DMS53 treated with DMSO at 0.1 percent for 48 hours (cell line): ENCODE data around the gene PLCG1.

Source experiments
- DNase-seq: peaks from one replicate; lab custom pipeline; 2025; ENCODE audit not compliant: unreplicated experiment; lab: John Stamatoyannopoulos, UW

The PLCG1 gene

DNA sequence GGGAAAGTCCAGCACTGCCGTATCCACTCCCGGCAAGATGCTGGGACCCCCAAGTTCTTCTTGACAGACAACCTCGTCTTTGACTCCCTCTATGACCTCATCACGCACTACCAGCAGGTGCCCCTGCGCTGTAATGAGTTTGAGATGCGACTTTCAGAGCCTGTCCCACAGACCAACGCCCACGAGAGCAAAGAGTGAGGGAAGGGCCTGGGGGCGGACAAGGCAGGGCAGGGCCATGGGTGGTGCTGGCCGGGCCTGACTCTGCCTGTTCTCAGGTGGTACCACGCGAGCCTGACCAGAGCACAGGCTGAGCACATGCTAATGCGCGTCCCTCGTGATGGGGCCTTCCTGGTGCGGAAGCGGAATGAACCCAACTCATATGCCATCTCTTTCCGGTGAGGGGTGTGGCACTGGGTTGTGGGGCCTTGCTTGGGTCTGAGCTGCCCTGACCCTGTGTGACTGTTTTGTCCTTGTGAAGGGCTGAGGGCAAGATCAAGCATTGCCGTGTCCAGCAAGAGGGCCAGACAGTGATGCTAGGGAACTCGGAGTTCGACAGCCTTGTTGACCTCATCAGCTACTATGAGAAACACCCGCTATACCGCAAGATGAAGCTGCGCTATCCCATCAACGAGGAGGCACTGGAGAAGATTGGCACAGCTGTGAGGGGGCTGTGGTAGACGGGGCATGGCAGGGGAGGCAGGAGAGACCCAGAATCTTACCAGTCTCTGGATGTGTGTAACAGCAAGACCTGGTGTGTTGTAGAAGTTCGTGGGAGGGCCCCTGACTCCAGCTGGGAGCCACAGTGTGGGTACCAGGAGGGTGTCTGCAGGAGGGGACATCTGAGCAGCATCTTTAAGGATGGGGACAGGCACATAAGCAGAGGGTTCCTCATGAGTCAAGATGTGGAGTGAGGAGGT, 29.1 kb downstream of the PLCG1 start:
- no peak for DNase-seq

DNA sequence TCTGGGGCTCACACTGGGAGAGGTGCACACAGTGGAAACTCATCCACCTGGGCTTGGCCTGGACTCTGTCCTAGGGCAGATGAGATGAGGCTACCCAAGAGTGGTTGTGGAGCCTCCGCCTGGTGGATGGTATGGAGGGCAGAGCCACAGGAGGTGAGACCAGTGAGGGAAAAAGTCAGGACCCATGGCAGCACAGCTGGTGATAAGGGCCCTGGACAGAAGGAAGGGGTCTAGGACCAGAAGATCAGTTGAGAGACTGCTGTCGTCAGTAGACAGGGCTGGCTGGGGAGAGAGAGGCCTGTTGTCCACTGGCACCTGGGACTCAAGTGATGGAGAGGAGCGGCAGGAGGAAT, 29.8 kb downstream of the PLCG1 start:
- no peak for DNase-seq

DNA sequence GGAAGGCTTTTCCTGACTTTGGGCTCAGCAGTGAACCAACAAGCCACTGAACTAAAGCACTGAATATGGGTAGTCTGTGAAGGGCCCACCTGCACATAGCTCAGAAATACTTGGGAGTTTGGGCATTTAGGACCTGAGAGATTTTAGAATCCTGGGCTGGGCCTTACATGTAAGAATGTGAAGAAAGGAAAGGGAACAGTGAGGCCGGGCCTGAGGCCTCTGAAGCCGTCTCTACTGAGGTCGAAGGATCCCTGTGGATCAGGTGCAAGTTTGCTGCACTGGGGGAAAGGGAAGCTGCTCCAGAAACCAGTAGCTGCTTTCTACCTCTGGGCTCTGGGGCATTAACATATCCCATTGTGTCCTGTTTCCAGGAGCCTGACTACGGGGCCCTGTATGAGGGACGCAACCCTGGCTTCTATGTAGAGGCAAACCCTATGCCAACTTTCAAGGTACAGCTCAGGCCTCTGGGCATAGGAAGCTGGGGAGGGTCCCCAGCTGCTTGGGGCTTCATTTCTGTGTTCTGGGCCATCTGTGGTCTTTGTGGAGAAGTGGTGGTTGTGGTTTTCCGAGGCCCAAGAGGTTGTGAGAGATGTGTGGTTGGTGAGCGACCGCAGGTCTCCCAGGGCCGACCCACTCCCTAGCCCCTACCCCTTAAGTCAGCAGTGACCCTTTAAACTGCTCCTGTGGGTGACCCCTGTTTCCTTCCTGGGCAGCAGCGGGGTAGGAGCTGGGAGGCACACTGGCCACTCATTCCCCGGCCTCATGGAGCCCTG, 30.3 kb downstream of the PLCG1 start:
- DNase-seq, result no peak

DNA sequence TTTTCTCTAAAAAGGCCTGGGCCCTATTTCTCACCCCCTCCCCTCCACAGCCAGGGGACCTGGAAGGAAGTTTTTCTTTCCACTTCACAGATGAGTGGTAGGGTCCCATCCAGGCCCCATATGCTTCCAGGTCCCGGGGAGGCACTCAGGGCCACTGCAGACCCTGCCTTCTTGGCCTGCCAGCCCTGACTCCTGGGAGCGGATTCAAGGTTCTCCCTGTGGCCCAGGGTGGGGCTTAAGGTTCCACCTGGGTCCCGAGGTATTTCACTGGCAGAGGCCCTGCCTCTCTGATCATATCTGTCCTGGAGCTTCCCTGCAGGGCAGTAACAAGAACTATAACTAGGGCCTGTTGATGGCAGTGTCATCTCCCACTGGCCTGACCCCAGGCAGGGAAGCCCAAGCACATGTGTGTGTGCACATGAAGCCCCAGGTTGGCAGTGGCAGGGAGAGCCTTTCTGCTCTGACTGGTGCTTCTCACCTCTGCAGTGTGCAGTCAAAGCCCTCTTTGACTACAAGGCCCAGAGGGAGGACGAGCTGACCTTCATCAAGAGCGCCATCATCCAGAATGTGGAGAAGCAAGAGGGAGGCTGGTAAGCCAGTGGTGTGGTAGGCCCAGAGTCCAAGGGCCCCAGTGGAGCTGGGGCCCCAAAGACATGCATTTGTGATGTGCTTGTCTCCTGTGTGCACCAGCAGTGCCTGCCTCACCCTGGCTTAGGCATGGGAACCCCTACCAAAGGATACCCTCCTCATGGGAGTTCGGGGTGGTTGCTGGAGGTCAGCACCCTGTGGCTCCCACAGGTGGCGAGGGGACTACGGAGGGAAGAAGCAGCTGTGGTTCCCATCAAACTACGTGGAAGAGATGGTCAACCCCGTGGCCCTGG, 31.2 kb downstream of the PLCG1 start:
- no peak for DNase-seq

- DNase-seq, result no peak
These were observed 31.9 kb downstream of the PLCG1 start for GRCh38 chr20:41169162-41169690.

GRCh38 chr20:41169791-41170351, 32.5 kb downstream of the PLCG1 start:
- no peak for DNase-seq

DNA sequence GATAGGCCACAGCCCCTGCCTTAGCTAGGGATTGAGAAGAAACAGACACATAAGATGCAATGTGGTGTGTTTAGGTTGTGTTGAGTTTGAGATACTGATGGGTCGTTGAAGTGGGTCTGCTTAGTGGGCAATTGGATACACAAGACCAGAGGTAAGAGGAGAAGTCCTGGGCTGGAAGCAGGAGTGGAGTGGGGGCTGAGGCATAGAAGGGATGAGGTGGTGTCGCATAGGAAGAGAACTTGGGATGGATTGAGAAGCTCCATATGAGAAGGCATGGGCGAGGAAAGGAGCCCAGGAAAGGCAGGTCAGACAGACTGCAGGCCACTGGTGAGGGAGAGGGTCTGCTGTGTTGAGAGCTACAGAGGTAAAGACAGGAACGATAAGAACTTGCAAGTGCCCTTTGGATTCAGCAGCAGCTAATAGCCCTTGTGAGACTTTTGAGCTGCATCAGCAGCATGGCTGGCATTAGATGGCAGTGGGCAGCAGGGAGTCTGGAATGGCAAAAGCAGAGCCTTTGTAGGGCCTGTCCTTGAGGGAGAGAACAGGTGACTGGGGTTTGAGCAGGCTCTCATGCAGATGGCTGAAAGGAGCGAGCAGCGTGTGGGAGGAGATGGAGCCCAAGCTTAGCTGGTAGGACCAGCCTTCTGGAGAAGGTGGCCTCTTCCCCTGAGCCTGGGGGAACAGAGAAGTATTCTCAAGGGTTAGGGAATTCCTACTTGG, 33.2 kb downstream of the PLCG1 start:
- DNase-seq, result no peak

- no peak for DNase-seq
These were observed 34.5 kb downstream of the PLCG1 start for GRCh38 chr20:41171736-41172295.

DNA sequence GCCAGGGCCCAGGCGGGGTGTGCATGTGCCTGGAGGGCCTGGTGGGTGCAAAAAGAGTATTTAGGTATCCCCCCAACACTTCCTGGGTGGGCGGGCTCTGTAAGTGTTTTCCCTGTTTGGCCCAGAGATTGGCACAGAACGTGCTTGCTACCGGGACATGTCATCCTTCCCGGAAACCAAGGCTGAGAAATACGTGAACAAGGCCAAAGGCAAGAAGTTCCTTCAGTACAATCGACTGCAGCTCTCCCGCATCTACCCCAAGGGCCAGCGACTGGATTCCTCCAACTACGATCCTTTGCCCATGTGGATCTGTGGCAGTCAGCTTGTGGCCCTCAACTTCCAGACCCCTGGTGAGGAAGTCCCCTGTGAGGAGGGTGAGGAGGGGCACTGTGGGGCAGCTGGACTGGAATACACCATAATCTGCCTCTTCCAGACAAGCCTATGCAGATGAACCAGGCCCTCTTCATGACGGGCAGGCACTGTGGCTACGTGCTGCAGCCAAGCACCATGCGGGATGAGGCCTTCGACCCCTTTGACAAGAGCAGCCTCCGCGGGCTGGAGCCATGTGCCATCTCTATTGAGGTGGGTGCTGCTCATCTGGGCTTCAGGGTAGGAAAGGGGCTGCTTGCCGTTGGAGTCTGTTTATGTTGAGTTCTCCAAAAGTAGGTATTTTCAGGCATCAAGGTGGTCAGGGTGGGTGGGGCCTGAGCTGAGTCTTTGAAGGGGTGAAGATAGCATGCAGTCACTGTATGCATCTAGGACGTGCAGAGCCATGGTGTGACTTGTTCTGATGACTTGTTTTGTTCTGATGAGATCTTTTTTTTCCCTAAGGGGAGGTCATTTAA, 35.2 kb downstream of the PLCG1 start:
- no peak for DNase-seq

GRCh38 chr20:41173161-41173721, 35.9 kb downstream of the PLCG1 start:
- peak; percentile 44 for DNase-seq

- no peak for DNase-seq
These were observed 36.5 kb downstream of the PLCG1 start for GRCh38 chr20:41173791-41174341.

DNA sequence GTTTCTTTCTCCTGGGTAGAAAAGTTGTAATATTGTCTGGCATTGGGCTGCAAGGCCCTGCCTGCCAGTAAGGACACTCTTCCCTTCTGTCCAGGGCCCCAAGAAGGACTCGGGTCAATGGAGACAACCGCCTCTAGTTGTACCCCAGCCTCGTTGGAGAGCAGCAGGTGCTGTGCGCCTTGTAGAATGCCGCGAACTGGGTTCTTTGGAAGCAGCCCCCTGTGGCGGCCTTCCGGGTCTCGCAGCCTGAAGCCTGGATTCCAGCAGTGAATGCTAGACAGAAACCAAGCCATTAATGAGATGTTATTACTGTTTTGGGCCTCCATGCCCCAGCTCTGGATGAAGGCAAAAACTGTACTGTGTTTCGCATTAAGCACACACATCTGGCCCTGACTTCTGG, 37.0 kb downstream of the PLCG1 start:
- DNase-seq, result no peak

DNA sequence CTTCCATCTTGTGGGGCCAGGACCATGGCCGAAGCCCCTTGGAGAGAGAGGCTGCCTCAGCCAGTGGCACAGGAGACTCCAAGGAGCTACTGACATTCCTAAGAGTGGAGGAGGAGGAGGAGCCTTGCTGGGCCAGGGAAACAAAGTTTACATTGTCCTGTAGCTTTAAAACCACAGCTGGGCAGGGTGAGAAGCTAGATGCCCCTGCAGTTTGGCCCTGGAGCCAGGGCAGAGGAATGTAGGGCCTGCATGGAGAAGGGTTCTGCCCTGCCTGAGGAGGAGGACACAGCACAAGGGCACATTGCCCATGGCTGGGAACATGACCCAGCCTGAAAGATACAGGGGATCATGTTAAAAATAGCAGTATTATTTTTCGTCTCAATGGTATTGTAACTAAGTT, 37.4 kb downstream of the PLCG1 start:
- DNase-seq, result no peak

DNA sequence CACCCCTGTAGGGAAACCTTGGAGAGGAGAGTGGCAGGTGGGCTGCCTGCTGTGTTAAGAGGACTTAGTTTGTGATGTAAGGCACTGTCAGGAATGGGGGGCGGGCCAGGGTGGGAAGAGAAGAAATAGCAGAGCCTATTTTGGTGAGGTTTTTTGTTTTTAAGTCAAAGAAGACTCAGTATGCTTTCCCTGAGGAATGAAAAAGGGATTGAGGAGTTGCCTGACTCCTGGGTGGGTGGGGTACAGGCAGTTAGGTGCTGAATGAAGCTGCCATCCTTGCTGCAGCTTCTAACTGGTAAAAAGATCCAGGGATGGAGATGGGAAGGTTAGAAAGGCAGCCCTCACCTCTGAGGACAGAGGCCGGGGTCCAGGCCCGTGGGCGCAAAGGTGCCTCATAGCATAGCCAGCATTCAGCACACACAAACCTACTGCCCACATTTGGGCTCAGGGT, 37.9 kb downstream of the PLCG1 start:
- DNase-seq, result no peak

DNA sequence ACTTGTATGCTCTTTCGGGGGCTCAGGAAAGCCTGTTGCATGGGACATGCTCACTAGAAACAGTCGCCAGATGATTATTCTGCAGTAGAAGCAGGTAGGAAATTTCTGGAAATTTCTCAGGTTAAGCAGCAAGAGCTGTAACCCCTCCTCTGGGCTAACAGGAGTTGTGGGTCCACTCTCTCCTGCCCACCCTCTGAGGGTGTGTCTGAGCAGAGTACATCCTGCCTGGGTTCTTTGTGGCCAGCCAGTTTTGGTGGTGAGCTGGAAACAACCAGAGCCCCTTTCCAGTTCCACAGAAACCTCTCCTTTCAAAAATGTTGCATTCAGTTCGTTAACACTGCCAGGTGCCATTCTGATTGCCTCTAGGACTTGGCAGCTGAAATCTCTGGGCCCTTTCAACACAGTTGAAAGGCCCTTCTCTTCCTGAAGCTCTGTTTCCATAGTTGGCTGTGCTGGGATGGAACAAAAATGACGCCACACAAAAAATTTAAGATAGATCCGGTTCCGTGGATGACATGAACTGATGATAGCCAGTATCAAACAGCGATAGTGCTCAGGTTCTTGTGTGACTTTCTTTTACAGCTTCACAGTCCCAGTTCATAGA, 38.5 kb downstream of the PLCG1 start:
- no peak for DNase-seq

- no peak for DNase-seq
These were observed 39.6 kb downstream of the PLCG1 start for GRCh38 chr20:41176711-41177552.

DNA sequence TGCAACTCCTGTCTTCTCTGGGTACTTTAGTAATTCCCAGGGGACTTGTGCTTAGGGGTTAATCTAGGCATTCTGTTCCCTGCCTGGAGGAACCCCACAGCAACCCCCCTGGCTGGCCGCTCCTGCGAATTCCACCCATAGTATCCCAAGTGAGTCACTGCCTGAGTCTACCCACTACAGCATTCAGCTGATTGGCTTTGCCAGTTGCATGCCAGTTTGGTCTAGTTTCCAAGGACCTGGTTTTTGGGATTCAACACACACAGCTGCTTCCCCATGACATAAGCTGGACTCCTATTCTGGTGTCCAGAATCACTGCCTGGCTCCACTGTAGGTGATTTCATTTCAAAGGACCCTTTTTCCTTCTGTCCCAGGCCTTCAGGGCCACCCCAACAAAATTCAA, 40.3 kb downstream of the PLCG1 start:
- DNase-seq, result no peak
